Heart left ventricle (tissue), 13 donors: ENCODE measurements around the gene ACMSD.

Experiments used
- POLR2A ChIP-seq, 2 donors: fragments of 450-650 bp; IDR thresholded peaks; one replicate each; pipeline ENCODE4 v1.6.1; 2017; ENCODE audit warnings: antibody characterized with exemption in 2 of 2, mild to moderate bottlenecking in 2 of 2, moderate library complexity in 2 of 2
- TF ChIP-seq, protein P1 (sequence below), 12 donors: fragments of 200-600 bp; sonication (generic) in 4 of 12; IDR thresholded peaks; one replicate each; pipeline versions ENCODE4 v1.5.0 to v1.8.0; 2018 to 2022; ENCODE audit warnings: antibody characterized with exemption in 12 of 12, mild to moderate bottlenecking in 5 of 12
- donor health status: ischemic (EF 13 %, LVEDD 7.1; RV severe dilation, severe dysfunction).
- donor health status: DM: no; HTN: yes; CAD: no.
- donor health status: DM: no; HTN: no; CAD: no.
- donor health status: ischemic (EF 25% LVEDD 6.9; RV normal size, moderate dysfunction).
- donor health status: ischemic (EF 25% LVEDD 5.7; RV mildly dilated, moderate dysfunction).
- donor health status: ischemic (EF 35%, LVEDD 5.7; RV mildly dilated, moderate dysfunction).
- donor health status: nonischemic (EF 11% LVEDD 7.7; RV severe dilation, severe dysfunction).
- donor health status: DM: yes; HTN: yes; CAD: no.
- donor health status: PGD.
- donor health status: ischemic (EF 29% LVEDD 5.4; RV normal size, mild dysfunction).
- donor health status: nonischemic (EF 23%, LVEDD 6.1; RV moderate dilation, normal function).

DNA sequence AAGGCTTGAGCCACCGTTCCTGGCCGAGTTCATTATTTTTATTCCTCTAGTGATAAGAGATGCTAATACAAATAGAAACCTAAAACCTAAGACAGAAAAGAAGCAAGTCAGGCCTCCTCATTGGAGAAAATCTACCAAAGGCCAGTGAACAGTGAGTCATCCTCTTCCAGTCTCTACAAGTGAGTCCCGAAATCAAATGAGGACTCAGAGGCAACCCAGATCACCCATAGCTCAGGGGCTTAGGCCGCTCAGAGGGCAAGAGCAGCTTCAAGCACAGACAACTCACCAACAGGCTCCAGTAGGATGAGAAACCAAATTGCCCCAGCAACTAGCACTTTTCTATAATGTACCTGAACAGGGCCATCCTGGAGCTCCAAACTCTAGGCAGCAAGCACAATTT is 42.7 kb upstream of the ACMSD start:
- TF ChIP-seq, protein P1, sequence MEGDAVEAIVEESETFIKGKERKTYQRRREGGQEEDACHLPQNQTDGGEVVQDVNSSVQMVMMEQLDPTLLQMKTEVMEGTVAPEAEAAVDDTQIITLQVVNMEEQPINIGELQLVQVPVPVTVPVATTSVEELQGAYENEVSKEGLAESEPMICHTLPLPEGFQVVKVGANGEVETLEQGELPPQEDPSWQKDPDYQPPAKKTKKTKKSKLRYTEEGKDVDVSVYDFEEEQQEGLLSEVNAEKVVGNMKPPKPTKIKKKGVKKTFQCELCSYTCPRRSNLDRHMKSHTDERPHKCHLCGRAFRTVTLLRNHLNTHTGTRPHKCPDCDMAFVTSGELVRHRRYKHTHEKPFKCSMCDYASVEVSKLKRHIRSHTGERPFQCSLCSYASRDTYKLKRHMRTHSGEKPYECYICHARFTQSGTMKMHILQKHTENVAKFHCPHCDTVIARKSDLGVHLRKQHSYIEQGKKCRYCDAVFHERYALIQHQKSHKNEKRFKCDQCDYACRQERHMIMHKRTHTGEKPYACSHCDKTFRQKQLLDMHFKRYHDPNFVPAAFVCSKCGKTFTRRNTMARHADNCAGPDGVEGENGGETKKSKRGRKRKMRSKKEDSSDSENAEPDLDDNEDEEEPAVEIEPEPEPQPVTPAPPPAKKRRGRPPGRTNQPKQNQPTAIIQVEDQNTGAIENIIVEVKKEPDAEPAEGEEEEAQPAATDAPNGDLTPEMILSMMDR (IDR thresholded peaks at IDR 0.05), result no peak
- no peak for TF ChIP-seq POLR2A (IDR thresholded peaks at IDR 0.05)
